Brain pericyte (primary cell): Measurements from ENCODE around the gene LCE2B.
"Not testable (repeated sequence)": the region's sequence is repeated elsewhere in the genome, so short reads cannot be mapped to it uniquely, and the experiment has no call there.

Source experiments
- DNase-seq: peaks from one replicate; pipeline ENCODE4 v3.0.0-alpha.2; 2012; ENCODE audit warnings: low read depth, low spot score

The LCE2B gene

GRCh38 chr1:152685823-152686222 lies at the start of gene LCE2B:
TSS of gene LCE2B (plus strand) at chr1:152686123. CDS start at chr1:152686844, 721 bp downstream.
- DNase-seq, result not testable (repeated sequence)

- DNase-seq, result no peak
Observed at GRCh38 chr1:152640351-152640750, 45.6 kb upstream of the LCE2B start.

GRCh38 chr1:152643945-152644344 lies 42.0 kb upstream of the LCE2B start:
- DNase-seq, result no peak

- DNase-seq, result no peak
Observed at GRCh38 chr1:152645146-152645545, 40.8 kb upstream of the LCE2B start.

- no peak for DNase-seq
Observed at GRCh38 chr1:152646656-152647055, 39.3 kb upstream of the LCE2B start.

- DNase-seq, result no peak
Observed at GRCh38 chr1:152654110-152654509, 31.8 kb upstream of the LCE2B start.

GRCh38 chr1:152656459-152656858 lies 29.5 kb upstream of the LCE2B start:
- no peak for DNase-seq

GRCh38 chr1:152657677-152658076 lies 28.2 kb upstream of the LCE2B start:
- no peak for DNase-seq

- no peak for DNase-seq
Observed at GRCh38 chr1:152658649-152659048, 27.3 kb upstream of the LCE2B start.

- no peak for DNase-seq
Observed at GRCh38 chr1:152663098-152663497, 22.8 kb upstream of the LCE2B start, which contains the start of gene LCE2D. TSS of gene LCE2D (plus strand) at chr1:152663380. CDS start at chr1:152664106, 726 bp downstream.

GRCh38 chr1:152666171-152666570 lies 19.8 kb upstream of the LCE2B start:
- not testable (repeated sequence) for DNase-seq

GRCh38 chr1:152667648-152668047 lies 18.3 kb upstream of the LCE2B start:
- DNase-seq, result no peak

GRCh38 chr1:152673016-152673415 lies 12.9 kb upstream of the LCE2B start:
- DNase-seq, result no peak

- not testable (repeated sequence) for DNase-seq
Observed at GRCh38 chr1:152674983-152675382, 10.9 kb upstream of the LCE2B start, which contains the start of gene LCE2C. TSS of gene LCE2C (plus strand) at chr1:152675279. CDS start at chr1:152676016, 737 bp downstream.

- DNase-seq, result no peak
Observed at GRCh38 chr1:152679459-152679858, 6.5 kb upstream of the LCE2B start.

- DNase-seq, result no peak
Observed at GRCh38 chr1:152681616-152682015, 4.3 kb upstream of the LCE2B start.

GRCh38 chr1:152683846-152684245 lies 2.1 kb upstream of the LCE2B start:
- DNase-seq, result no peak

GRCh38 chr1:152697701-152698600 lies 12.0 kb downstream of the LCE2B start, which contains the start of gene LCE2A:
TSS of gene LCE2A (plus strand) at chr1:152698345. CDS start at chr1:152698902, 557 bp downstream.
- DNase-seq, result no peak

- no peak for DNase-seq
Observed at GRCh38 chr1:152699746-152700145, 13.8 kb downstream of the LCE2B start.

- DNase-seq, result no peak
Observed at GRCh38 chr1:152707860-152708259, 21.9 kb downstream of the LCE2B start, which contains the start of gene LCE4A. TSS of gene LCE4A (plus strand) at chr1:152708160. CDS start at chr1:152709076, 916 bp downstream.

GRCh38 chr1:152718238-152718637 lies 32.3 kb downstream of the LCE2B start:
- DNase-seq, result no peak

GRCh38 chr1:152725261-152725660 lies 39.3 kb downstream of the LCE2B start:
- no peak for DNase-seq

- DNase-seq, result no peak
Observed at GRCh38 chr1:152728986-152729385, 43.1 kb downstream of the LCE2B start.
